MM.1S (cell line): ENCODE measurements around the gene FALEC.

Source experiments
- EZH2 ChIP-seq: fragments of 300-600 bp; sonication (generic); optimal IDR thresholded peaks from 2 replicates; pipeline ENCODE3; 2017; ENCODE audit warnings: low read depth, mild to moderate bottlenecking, antibody characterized with exemption, low read length, mixed read lengths
- EZH2phosphoT487 ChIP-seq: fragments of 300-600 bp; sonication (generic); IDR thresholded peaks from 2 replicates; pipeline ENCODE4 v1.6.1; 2018; ENCODE audit warnings: antibody characterized with exemption, low read length
- TF ChIP-seq, protein P1 (sequence below): fragments of 300-600 bp; sonication (generic); IDR thresholded peaks from 2 replicates; pipeline ENCODE4 v1.5.1; 2016; ENCODE audit warnings: antibody characterized with exemption, low read length, mixed read lengths

DNA sequence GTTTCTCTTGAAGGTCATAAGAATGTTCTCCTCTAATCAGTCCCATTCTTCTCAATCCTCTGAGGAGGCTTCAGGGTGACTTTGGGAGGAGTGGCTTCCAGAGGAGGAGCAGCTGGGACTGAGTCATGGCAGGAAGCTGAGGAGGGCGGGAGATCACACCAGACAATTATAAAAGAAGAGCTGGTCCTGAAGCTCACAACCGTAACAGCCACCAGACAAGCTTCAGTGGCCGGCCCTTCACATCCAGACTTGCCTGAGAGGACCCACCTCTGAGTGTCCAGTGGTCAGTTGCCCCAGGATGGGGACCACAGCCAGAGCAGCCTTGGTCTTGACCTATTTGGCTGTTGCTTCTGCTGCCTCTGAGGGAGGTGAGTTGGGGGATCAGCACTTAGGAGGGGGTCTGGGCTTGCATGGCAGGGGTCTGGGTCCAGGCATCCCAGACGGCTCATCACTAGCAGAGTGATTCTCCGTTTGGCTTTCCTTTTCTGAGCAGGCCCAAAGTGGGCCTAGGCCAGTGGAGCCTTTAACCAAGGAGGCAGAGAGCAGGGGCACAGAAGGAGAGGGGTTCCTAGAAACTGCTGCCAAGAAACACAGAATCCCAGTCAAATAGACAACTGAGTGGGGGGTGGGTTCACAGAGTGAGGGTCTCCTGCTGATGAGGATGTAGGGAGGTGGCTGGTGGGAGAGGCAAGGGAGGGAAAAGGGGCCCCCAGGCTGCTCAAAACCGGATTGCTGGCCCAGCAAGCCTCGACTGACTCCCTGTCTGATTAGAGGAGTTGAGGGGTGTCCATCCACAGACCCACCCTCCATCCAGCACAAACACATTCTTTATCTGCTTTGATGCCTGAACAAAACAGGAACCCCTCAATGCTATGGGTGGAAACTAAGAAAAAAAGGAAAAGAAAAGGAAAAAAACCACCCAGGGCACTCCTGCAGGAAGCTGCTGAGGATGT, 7.4 kb upstream of the FALEC start, which contains the start of gene ECM1:
- TF ChIP-seq, protein P1, sequence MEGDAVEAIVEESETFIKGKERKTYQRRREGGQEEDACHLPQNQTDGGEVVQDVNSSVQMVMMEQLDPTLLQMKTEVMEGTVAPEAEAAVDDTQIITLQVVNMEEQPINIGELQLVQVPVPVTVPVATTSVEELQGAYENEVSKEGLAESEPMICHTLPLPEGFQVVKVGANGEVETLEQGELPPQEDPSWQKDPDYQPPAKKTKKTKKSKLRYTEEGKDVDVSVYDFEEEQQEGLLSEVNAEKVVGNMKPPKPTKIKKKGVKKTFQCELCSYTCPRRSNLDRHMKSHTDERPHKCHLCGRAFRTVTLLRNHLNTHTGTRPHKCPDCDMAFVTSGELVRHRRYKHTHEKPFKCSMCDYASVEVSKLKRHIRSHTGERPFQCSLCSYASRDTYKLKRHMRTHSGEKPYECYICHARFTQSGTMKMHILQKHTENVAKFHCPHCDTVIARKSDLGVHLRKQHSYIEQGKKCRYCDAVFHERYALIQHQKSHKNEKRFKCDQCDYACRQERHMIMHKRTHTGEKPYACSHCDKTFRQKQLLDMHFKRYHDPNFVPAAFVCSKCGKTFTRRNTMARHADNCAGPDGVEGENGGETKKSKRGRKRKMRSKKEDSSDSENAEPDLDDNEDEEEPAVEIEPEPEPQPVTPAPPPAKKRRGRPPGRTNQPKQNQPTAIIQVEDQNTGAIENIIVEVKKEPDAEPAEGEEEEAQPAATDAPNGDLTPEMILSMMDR, result no peak
- TF ChIP-seq EZH2 (no peak), EZH2phosphoT487 (no peak)
